Renal cortex interstitium (tissue), 11 donors: ENCODE data around the gene PALLD. TPM values are rescaled to one million over a fixed set of nuclear protein-coding genes. Genes with fewer than 3 reads are reported as not detected.

Experiments used
- DNase-seq, 11 donors: peaks; one replicate each; pipeline ENCODE4 v3.0.0-alpha.2; 2013; ENCODE audit warnings: low read depth in 9 of 11, low spot score in 4 of 11; ENCODE audit errors: extremely low read depth in 1 of 11
- polyA plus RNA-seq, 3 donors: library from polyadenylated mRNA; unstranded; fragments of 120-200 nt; gene quantifications; one replicate each; pipeline ENCODE4 v1.2.1, GENCODE V29; 2013; ENCODE audit not compliant: insufficient read length in 3 of 3

PALLD gene
- polyA plus RNA-seq, 3 donors, result 182 to 194 (median 191) TPM

DNA sequence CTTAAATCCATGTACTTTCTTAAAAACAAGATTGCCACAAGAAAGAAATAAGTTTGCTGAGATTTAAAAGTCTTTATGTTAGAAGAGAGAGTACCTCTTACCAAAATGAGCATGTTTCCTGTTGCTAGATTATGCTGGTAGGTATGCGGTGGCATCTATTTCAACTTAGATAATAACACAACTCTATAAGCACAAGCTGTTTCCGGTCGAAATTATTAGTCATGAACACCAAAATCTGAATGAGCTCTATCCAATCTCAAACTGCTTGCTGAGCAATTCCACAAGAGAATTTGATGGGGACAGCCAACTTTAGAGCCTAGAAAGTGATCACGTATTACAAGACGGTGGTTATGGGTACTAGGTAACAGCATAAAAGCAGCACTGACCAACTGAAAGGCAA lies 463.9 kb downstream of the PALLD start:
- no peak for DNase-seq

DNA sequence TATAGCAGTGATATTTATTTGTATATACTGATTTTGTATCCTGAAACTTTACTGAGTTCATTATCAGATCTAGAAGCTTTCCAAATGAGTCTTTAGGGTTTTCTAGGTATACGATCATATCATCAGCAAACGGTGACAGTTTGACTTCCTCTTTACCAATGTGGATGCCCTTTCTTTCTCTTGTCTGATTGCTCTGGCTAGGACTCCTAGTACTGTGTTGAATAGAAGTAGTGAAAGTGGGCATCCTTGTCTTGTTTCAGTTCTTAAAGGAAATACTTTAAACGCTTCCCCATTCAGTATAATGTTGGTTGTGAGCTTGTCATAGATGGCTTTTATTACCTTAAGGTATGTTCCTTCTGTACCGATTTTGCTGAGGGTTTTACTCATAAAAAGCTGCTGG lies 475.7 kb downstream of the PALLD start:
- no peak for DNase-seq

Other genes with a start within 250 kb of the PALLD start
- 10 to 100 TPM in 2 of 3 donors, 1 to 10 TPM in 1; 9.4 to 13.4 (median 12.9) TPM for gene DDX60, start 178.3 kb upstream of the PALLD start, polyA plus RNA-seq
- gene DDX60L, start 16.6 kb upstream of the PALLD start, polyA plus RNA-seq, result 10 to 100 TPM in 1 of 3 donors, 1 to 10 TPM in 2; 6.8 to 10.4 (median 7.0) TPM